Measurements from ENCODE around the gene ZNF202.

DNA sequence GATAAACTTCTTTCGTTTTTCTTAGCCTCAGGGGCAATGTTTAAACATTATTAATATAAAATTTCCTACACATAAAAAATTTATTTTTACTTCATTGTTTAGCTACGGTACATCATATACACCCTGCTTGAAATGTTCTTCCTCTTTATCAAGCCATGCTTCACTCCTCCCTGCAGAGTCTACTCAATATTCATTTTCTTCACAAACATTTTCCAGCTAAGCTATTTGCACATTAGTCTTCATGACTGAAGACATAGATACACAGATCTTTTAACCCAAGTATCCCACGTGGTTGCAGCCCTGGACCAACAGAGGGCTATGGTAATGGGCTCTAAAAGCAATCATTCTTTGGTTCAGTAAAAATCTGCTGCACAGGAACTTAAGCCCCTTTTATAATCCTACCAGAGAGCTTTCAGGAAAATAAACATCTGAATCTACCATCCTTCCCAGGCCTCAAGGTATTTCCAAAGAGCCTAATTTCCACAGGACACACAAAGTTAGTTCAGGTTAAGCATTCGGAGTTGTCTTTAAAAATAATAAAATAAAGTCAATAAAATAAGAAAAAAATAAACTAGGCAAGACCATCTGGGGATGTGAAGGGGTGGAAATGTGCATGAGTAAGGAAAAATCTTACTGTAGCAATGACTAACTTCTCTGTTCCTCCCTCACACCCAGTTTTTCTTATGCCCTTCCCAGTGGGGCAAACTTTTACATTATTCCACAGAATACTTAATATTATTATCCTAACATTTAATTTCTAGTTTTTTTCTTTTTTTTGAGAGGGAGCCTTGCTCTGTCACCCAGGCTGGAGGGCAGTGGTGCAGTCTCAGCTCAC lies 34.5 kb upstream of the ZNF202 start:
- TF ChIP-seq, protein P1, sequence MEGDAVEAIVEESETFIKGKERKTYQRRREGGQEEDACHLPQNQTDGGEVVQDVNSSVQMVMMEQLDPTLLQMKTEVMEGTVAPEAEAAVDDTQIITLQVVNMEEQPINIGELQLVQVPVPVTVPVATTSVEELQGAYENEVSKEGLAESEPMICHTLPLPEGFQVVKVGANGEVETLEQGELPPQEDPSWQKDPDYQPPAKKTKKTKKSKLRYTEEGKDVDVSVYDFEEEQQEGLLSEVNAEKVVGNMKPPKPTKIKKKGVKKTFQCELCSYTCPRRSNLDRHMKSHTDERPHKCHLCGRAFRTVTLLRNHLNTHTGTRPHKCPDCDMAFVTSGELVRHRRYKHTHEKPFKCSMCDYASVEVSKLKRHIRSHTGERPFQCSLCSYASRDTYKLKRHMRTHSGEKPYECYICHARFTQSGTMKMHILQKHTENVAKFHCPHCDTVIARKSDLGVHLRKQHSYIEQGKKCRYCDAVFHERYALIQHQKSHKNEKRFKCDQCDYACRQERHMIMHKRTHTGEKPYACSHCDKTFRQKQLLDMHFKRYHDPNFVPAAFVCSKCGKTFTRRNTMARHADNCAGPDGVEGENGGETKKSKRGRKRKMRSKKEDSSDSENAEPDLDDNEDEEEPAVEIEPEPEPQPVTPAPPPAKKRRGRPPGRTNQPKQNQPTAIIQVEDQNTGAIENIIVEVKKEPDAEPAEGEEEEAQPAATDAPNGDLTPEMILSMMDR (conservative IDR thresholded peaks at IDR 0.05; ENCODE audit: low read depth, low read length): no peak
- TF ChIP-seq EZH2 (IDR thresholded peaks at IDR 0.05; ENCODE audit: low read length, unreplicated experiment): no peak
